Nephron (organoid): ENCODE data around the gene GSE1.

Source experiments
- H3K27ac Mint-ChIP-seq, 3 experiments: 2 replicates each; pipeline ENCODE4 v1.8.0; 2020; ENCODE audit warnings: mixed read lengths in 3 of 3, mild to moderate bottlenecking in 2 of 3, moderate library complexity in 1 of 3
- H3K27me3 Mint-ChIP-seq: 2 replicates; pipeline ENCODE4 v1.8.0; 2021; ENCODE audit warnings: low read depth, mild to moderate bottlenecking, moderate library complexity, mixed read lengths
- H3K36me3 Mint-ChIP-seq: 2 replicates; pipeline ENCODE4 v1.8.0; 2020; ENCODE audit warnings: low read depth, mixed read lengths
- H3K4me1 Mint-ChIP-seq: 2 replicates; pipeline ENCODE4 v1.8.0; 2020; ENCODE audit warnings: mixed read lengths
- H3K4me3 Mint-ChIP-seq, 3 experiments: 2 replicates each; pipeline ENCODE4 v1.8.0; 2020; ENCODE audit warnings: mild to moderate bottlenecking in 3 of 3, mixed read lengths in 3 of 3, moderate library complexity in 2 of 3
- H3K9me3 Mint-ChIP-seq: 2 replicates; pipeline ENCODE4 v1.8.0; 2020; ENCODE audit warnings: mixed read lengths
- CTCF ChIP-seq, 3 experiments: fragments of 200-600 bp; sonication (generic); IDR thresholded peaks; one replicate each; pipeline ENCODE4 v1.5.0; 2021; ENCODE audit warnings: antibody characterized with exemption in 3 of 3; ENCODE audit not compliant: unreplicated experiment in 3 of 3

The GSE1 gene

DNA sequence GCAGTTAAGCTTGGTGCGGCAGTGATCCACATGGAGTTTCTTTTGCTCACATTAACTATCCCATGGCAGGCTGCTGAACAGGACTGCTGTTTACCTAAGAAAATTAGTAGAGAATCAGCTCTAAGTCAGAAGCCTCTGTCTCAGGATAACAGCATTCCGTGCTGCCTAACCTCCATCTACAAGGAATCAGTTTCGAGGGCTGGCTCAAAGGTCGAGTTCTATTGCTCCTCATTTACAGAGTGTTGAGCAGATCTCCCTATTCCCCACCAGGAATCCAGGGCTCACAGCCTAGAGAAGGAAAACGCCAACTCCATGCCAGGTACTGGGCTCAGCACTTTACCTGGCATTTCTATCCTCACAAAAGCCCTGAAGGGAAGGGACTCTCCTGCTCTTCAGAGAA, 65.7 kb downstream of the GSE1 start:
- no peaks in the 10 kb centered on the region for H3K9me3 Mint-ChIP-seq
- H3K27me3 Mint-ChIP-seq = peaks cover 4% of the 10 kb centered on the region
- peaks cover 61% of the 10 kb centered on the region for H3K36me3 Mint-ChIP-seq
- peaks cover 32% of the 10 kb centered on the region for H3K4me1 Mint-ChIP-seq
- H3K4me3 Mint-ChIP-seq = no peak overlapping the region
- H3K27ac Mint-ChIP-seq = no peak overlapping the region
- TF ChIP-seq CTCF (IDR thresholded peaks at IDR 0.05; ENCODE audit: unreplicated experiment in 3 of 3) = no peak

DNA sequence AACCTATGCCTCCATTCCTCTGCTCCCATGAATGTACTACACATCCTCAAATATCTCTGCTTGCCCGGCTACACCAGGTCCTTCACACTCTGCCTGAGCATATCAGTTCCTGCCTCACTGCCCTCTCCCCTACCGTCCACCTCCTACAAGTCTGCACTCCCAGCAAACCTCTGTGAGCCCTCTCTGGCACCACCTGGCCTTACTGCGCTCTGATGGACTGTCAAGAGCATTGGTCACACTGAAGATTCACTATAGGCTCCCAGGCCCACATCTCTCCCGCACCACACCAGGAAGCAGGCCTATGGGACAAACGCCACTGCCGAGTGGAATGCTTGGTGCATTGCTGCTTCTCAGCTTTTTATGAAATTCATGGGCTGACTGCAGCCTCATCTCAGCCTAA, 66.7 kb downstream of the GSE1 start:
- TF ChIP-seq CTCF (IDR thresholded peaks at IDR 0.05; ENCODE audit: unreplicated experiment in 3 of 3) = no peak
- Mint-ChIP-seq H3K4me1 (peaks cover 21% of the 10 kb centered on the region), H3K36me3 (peaks cover 55% of the 10 kb centered on the region), H3K27me3 (peaks cover 4% of the 10 kb centered on the region), H3K4me3 (no peak overlapping the region), H3K27ac (no peak overlapping the region), H3K9me3 (no peaks in the 10 kb centered on the region)

GRCh38 chr16:85680352-85680944, 67.3 kb downstream of the GSE1 start:
- no peak overlapping the region for H3K4me3 Mint-ChIP-seq
- no peak for TF ChIP-seq CTCF (IDR thresholded peaks at IDR 0.05; ENCODE audit: unreplicated experiment in 3 of 3)
- H3K27me3 Mint-ChIP-seq = peaks cover 4% of the 10 kb centered on the region
- H3K36me3 Mint-ChIP-seq = peaks cover 49% of the 10 kb centered on the region
- H3K9me3 Mint-ChIP-seq = no peaks in the 10 kb centered on the region
- peaks cover 16% of the 10 kb centered on the region for H3K4me1 Mint-ChIP-seq
- H3K27ac Mint-ChIP-seq = peak overlapping the region in 1 of 3 experiments; percentile 45

DNA sequence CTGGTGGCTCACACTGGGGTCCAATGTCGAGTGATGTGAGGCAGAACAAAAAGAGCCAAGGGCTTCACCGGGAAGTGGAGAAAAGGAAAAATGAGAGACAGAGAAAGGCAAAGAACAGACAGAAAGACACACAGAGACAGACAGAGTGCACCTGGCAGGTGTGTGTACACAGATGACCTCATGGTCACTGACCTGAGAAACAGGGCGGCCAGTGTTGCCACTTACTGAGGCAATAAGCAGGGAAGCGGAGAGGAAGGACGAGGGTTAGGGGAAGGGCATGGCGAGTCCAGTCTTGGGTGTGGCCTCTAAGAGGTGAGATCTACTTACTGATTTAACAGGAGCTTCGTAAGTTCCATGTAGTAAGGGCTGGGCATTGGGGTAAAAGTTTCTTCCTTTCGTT, 68.1 kb downstream of the GSE1 start:
- Mint-ChIP-seq H3K27ac (no peak overlapping the region), H3K27me3 (peaks cover 4% of the 10 kb centered on the region), H3K9me3 (no peaks in the 10 kb centered on the region), H3K4me3 (no peak overlapping the region), H3K36me3 (peaks cover 45% of the 10 kb centered on the region), H3K4me1 (peaks cover 11% of the 10 kb centered on the region)
- TF ChIP-seq CTCF (IDR thresholded peaks at IDR 0.05; ENCODE audit: unreplicated experiment in 3 of 3) = no peak

DNA sequence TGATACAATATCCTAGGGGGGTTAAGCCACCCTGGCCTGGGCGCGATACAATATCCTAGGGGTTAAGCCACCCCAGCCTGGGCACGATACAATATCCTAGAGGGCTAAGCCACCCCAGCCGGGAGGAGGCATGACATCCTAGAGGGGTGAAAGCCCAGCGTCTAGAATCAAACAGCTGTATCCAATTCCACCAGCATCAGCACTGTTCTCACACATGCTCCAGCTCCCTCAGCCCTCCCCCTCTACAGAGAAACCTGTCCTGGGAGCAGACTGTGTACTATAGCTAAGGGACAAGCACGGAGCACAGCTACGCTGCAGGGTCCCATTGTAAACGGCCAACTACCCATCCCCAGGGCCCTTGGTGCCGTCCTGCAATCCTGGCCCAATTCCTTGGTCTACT, 69.4 kb downstream of the GSE1 start:
- Mint-ChIP-seq H3K4me1 (peaks cover 16% of the 10 kb centered on the region), H3K4me3 (no peak overlapping the region), H3K36me3 (peaks cover 41% of the 10 kb centered on the region), H3K9me3 (no peaks in the 10 kb centered on the region), H3K27me3 (peaks cover 4% of the 10 kb centered on the region), H3K27ac (no peak overlapping the region)
- no peak for TF ChIP-seq CTCF (IDR thresholded peaks at IDR 0.05; ENCODE audit: unreplicated experiment in 3 of 3)

GRCh38 chr16:85683363-85683762, 70.2 kb downstream of the GSE1 start:
- Mint-ChIP-seq H3K4me3 (no peak overlapping the region), H3K9me3 (no peaks in the 10 kb centered on the region), H3K4me1 (peaks cover 17% of the 10 kb centered on the region), H3K36me3 (peaks cover 32% of the 10 kb centered on the region), H3K27me3 (peaks cover 4% of the 10 kb centered on the region), H3K27ac (peak overlapping the region in 1 of 3 experiments; percentile 37)
- TF ChIP-seq CTCF (IDR thresholded peaks at IDR 0.05; ENCODE audit: unreplicated experiment in 3 of 3) = no peak
